HCT116 (cell line): Measurements from ENCODE around the gene C3orf22.

Source experiments
- EZH2phosphoT487 ChIP-seq: fragments of 200-600 bp; IDR thresholded peaks from 2 replicates; pipeline ENCODE4 v1.6.1; 2018; ENCODE audit warnings: antibody characterized with exemption, borderline replicate concordance
- REST ChIP-seq: IDR thresholded peaks from 2 replicates; pipeline ENCODE4 v1.6.1; 2012; ENCODE audit warnings: low read depth
- YY1 ChIP-seq: IDR thresholded peaks from 2 replicates; pipeline ENCODE4 v1.6.1; 2011; ENCODE audit warnings: low read length, low read depth, moderate library complexity, mild to moderate bottlenecking; ENCODE audit not compliant: insufficient replicate concordance; ENCODE audit errors: extremely low read depth
- TF ChIP-seq, protein P1 (sequence below), 3 experiments: fragments of 200-600 bp in 1 of 3; sonication (generic) in 1 of 3; IDR thresholded peaks in 2 of 3; conservative IDR thresholded peaks in 1 of 3; 2 replicates each; pipeline ENCODE4 v1.5.1; 2012 to 2017; ENCODE audit warnings: low read depth in 2 of 3, low read length in 2 of 3, antibody characterized with exemption in 1 of 3, borderline replicate concordance in 1 of 3, control low read depth in 1 of 3, mild to moderate bottlenecking in 1 of 3, mixed read lengths in 1 of 3, mixed run types in 1 of 3, moderate library complexity in 1 of 3; ENCODE audit not compliant: insufficient read depth in 1 of 3

DNA sequence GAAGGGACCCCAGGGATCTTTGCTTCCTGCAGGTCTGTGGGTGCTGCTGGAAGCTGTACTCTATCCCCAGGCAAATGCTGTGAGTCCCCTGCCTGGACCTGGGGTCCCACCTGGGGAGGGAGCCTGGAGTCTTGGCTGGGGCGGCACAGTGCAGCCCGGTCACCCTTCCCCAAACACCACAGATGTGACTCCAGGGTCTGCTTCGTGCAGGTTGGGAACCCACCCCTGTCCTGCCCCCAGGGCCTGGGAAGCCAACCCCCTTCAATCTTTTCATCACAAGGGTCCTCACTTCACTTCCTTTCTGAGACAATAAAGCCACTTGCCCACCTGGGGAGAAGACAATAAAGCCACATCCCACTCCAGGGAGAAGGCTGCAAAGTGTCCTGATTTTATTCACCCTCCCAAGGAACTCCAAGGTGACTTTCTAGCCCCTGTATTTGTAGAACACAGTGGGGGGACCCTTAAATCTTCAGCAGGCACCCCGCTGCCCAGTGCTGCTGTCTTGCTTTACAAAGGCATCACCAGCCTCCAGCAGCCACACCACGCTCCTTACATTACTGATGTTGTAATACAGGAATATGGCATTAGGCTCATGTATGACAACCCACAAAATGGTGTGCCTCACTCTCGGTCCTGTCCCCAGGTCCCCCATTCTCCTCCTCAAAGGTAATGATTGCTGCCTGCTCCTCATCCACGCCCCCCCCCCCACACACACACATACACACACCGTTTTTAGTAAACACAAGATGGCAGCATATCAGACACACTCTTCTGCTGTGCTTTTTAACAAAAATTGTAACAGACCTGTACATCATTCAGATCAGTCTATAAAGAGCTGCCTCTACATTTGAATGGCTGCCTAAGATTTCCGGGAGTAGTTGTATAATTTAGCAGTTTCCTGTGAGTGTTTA lies 9.9 kb downstream of the C3orf22 start:
- TF ChIP-seq, protein P1, sequence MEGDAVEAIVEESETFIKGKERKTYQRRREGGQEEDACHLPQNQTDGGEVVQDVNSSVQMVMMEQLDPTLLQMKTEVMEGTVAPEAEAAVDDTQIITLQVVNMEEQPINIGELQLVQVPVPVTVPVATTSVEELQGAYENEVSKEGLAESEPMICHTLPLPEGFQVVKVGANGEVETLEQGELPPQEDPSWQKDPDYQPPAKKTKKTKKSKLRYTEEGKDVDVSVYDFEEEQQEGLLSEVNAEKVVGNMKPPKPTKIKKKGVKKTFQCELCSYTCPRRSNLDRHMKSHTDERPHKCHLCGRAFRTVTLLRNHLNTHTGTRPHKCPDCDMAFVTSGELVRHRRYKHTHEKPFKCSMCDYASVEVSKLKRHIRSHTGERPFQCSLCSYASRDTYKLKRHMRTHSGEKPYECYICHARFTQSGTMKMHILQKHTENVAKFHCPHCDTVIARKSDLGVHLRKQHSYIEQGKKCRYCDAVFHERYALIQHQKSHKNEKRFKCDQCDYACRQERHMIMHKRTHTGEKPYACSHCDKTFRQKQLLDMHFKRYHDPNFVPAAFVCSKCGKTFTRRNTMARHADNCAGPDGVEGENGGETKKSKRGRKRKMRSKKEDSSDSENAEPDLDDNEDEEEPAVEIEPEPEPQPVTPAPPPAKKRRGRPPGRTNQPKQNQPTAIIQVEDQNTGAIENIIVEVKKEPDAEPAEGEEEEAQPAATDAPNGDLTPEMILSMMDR (IDR thresholded peaks at IDR 0.05 in 2 of 3, conservative IDR thresholded peaks at IDR 0.05 in 1 of 3; ENCODE audit: borderline replicate concordance in 1 of 3, insufficient read depth in 1 of 3, low read depth in 2 of 3, low read length in 2 of 3): no peak
- TF ChIP-seq REST (no peak), EZH2phosphoT487 (no peak), YY1 (no peak)
